A673 (cell line): ENCODE results near the gene CSF2RB. TPM values are rescaled to one million over a fixed set of nuclear protein-coding genes. Genes with fewer than 3 reads are reported as not detected.

Source experiments
- Bru-seq: library from RNA; stranded (reverse); fragments of 400-500 nt; gene quantifications from one replicate; lab custom pipeline; 2021; lab: Mats Ljungman, UMichigan
- BruChase-seq, 2 experiments: library from RNA; stranded (reverse); fragments of 400-500 nt; gene quantifications; one replicate each; lab custom pipeline; 2021; lab: Mats Ljungman, UMichigan
- BruUV-seq: library from RNA; stranded (reverse); fragments of 400-500 nt; replicated peaks from 2 replicates; lab custom pipeline; 2021; lab: Mats Ljungman, UMichigan
- CTCF ChIA-PET: fragments of 300-600 bp; sonication (Branson Sonifier 250); formaldehyde crosslinking; loops from one replicate; lab custom pipeline; 2022; ENCODE audit warnings: antibody characterized with exemption; lab: Charles Lee
- POLR2A ChIA-PET: fragments of 300-600 bp; sonication (Branson Sonifier 250); formaldehyde crosslinking; loops from one replicate; lab custom pipeline; 2022; ENCODE audit warnings: antibody characterized with exemption; ENCODE audit not compliant: low non-redundant PET; lab: Charles Lee
- DNase-seq: peaks from one replicate; pipeline ENCODE4 v3.0.0-alpha.2; 2015; ENCODE audit warnings: low spot score
- H3K27ac ChIP-seq: fragments of 200-600 bp; sonication (generic); 2 replicates; pipeline ENCODE4 v1.5.1; 2016; ENCODE audit warnings: mixed run types, low read depth, mild to moderate bottlenecking, mixed read lengths, antibody characterized with exemption, low read length; ENCODE audit not compliant: poor library complexity, severe bottlenecking
- H3K27me3 ChIP-seq: fragments of 200-600 bp; sonication (generic); replicated peaks from 2 replicates; pipeline ENCODE4 v1.6.1; 2017; ENCODE audit warnings: mixed run types, low read depth, mild to moderate bottlenecking, mixed read lengths, antibody characterized with exemption, low read length; ENCODE audit not compliant: insufficient read depth, poor library complexity
- H3K36me3 ChIP-seq: fragments of 200-600 bp; sonication (generic); 2 replicates; pipeline ENCODE4 v1.6.1; 2016; ENCODE audit warnings: mixed run types, mild to moderate bottlenecking, mixed read lengths, antibody characterized with exemption, low read length; ENCODE audit not compliant: insufficient read depth, poor library complexity, severe bottlenecking
- H3K4me1 ChIP-seq: fragments of 200-600 bp; sonication (generic); 2 replicates; pipeline ENCODE4 v1.6.1; 2017; ENCODE audit warnings: mixed run types, mild to moderate bottlenecking, mixed read lengths, antibody characterized with exemption, low read length; ENCODE audit not compliant: insufficient read depth, poor library complexity, severe bottlenecking
- H3K4me3 ChIP-seq: fragments of 200-600 bp; sonication (generic); 2 replicates; pipeline ENCODE4 v1.5.1; 2016; ENCODE audit warnings: low read depth, mixed run types, mild to moderate bottlenecking, mixed read lengths, low read length; ENCODE audit not compliant: poor library complexity, severe bottlenecking
- H3K9me3 ChIP-seq: fragments of 200-600 bp; sonication (generic); 2 replicates; pipeline ENCODE4 v1.6.1; 2016; ENCODE audit warnings: mixed run types, low read depth, mild to moderate bottlenecking, mixed read lengths, antibody characterized with exemption, low read length; ENCODE audit not compliant: poor library complexity, severe bottlenecking
- CTCF ChIP-seq: fragments of 300-800, 200-600 bp; sonication (generic); conservative IDR thresholded peaks from 2 replicates; pipeline ENCODE4 v1.5.1; 2017; ENCODE audit warnings: low read depth, mild to moderate bottlenecking, antibody characterized with exemption, low read length, moderate library complexity, mixed read lengths
- EZH2 ChIP-seq: fragments of 200-600 bp; sonication (generic); IDR thresholded peaks from 2 replicates; pipeline ENCODE4 v1.6.1; 2017; ENCODE audit warnings: borderline replicate concordance, low read depth, mild to moderate bottlenecking, mixed read lengths, antibody characterized with exemption, low read length; ENCODE audit not compliant: poor library complexity, severe bottlenecking
- intact Hi-C: fragments of 100-400 bp; cut with micrococcal nuclease; formaldehyde crosslinking; loops from one replicate; pipeline ENCODE4 v1.10.0; 2022; ENCODE audit not compliant: unreplicated experiment
- long read RNA-seq: library from polyadenylated mRNA; stranded (forward); transcript quantifications from one replicate; pipeline ENCODE4 v2.0.0, GENCODE V29; 2022
- total RNA-seq: library from RNA; stranded (reverse); gene quantifications from 2 replicates; pipeline ENCODE4 v1.2.3, GENCODE V29; 2021

Gene CSF2RB
- total RNA-seq (not detected in 2 replicates), Bru-seq, nascent RNA (percentile 3 among the genes with signal in this experiment), BruChase-seq, experiment 1, labeled RNA remaining after a 2-hour chase (not detected), BruChase-seq, experiment 2, labeled RNA remaining after a 6-hour chase (not detected)
- long read RNA-seq: 0 reads

GRCh38 chr22:36913427-36914389 lies at the start of gene CSF2RB:
CSF2RB (plus strand) TSS chr22:36913628; CDS start chr22:36922208, 8,580 bp downstream.
- intact Hi-C loops: no loop called here

GRCh38 chr22:36863979-36864378 lies 49.4 kb upstream of the CSF2RB start:
- Histone ChIP-seq H3K36me3 (no peaks in the 10 kb centered on the region), H3K4me1 (no peaks in the 10 kb centered on the region), H3K27ac (no peak overlapping the region), H3K27me3 (peaks cover 13% of the 10 kb centered on the region), H3K4me3 (no peak overlapping the region), H3K9me3 (no peaks in the 10 kb centered on the region)
- ChIA-PET CTCF (no interaction called here), POLR2A (no interaction called here)
- TF ChIP-seq CTCF (no peak), EZH2 (no peak)
- no peak for DNase-seq
- intact Hi-C loops: no loop called here
- no TSS peak for BruUV-seq

More at GRCh38 chr22:36913427-36914389, at the start of gene CSF2RB:
- no peak for DNase-seq
- H3K4me3 ChIP-seq: no peak within 1 kb of the TSS
- no TSS peak for BruUV-seq
- TF ChIP-seq CTCF (no peak), EZH2 (no peak)
- H3K36me3 ChIP-seq: no peaks in the 10 kb centered on the region
- H3K27ac ChIP-seq: no peak within 1 kb of the TSS
- no peaks in the 10 kb centered on the region for H3K9me3 ChIP-seq
- no peaks in the 10 kb centered on the region for H3K4me1 ChIP-seq
- ChIA-PET POLR2A (no interaction called here), CTCF (no interaction called here)
- peaks cover 54% of the 10 kb centered on the region for H3K27me3 ChIP-seq

- no peaks in the 10 kb centered on the region for H3K36me3 ChIP-seq
- no TSS peak for BruUV-seq
- ChIA-PET POLR2A (no interaction called here), CTCF (no interaction called here)
- intact Hi-C loops: no loop called here
- H3K27me3 ChIP-seq: peaks cover 13% of the 10 kb centered on the region
- no peak for DNase-seq
- H3K4me1 ChIP-seq: no peaks in the 10 kb centered on the region
- no peak overlapping the region for H3K4me3 ChIP-seq
- TF ChIP-seq EZH2 (no peak), CTCF (no peak)
- H3K9me3 ChIP-seq: no peaks in the 10 kb centered on the region
- no peak overlapping the region for H3K27ac ChIP-seq
These were observed 48.8 kb upstream of the CSF2RB start for GRCh38 chr22:36864454-36865215.
